Naive thymus-derived CD4-positive, alpha-beta T cell (primary cell): ENCODE measurements around the gene SIRPB2. TPM values are rescaled to one million over a fixed set of nuclear protein-coding genes. Genes with fewer than 3 reads are reported as not detected.

Source experiments
- ATAC-seq: fragments of 150-1000 bp; cut with Tn5 transposase; 2 replicates; pipeline ENCODE4 v1.10.0; 2021; ENCODE audit warnings: mild to moderate bottlenecking, moderate library complexity
- CTCF ChIA-PET: fragments of 350-600 bp; sonication (Branson Sonifier 250); formaldehyde crosslinking; loops from one replicate; lab custom pipeline; 2021; ENCODE audit warnings: antibody characterized with exemption; lab: Charles Lee
- POLR2A ChIA-PET: fragments of 350-600 bp; sonication (Branson Sonifier 250); formaldehyde crosslinking; loops from one replicate; lab custom pipeline; 2021; ENCODE audit warnings: antibody characterized with exemption, inconsistent platforms; lab: Charles Lee
- DNase-seq, 9 donors: peaks; one replicate each; pipeline versions ENCODE4 v3.0.0 to v3.0.0-alpha.2; 2020 to 2022; ENCODE audit warnings: mixed read lengths in 1 of 9
- H3K27ac ChIP-seq: one replicate; pipeline ENCODE4 v1.7.0; 2013; ENCODE audit warnings: mild to moderate bottlenecking, low read depth, low read length, moderate library complexity
- H3K27me3 ChIP-seq, 2 donors: one replicate each; pipeline ENCODE4 v1.7.0; 2013; ENCODE audit warnings: low read length in 2 of 2, mild to moderate bottlenecking in 2 of 2, moderate library complexity in 2 of 2; ENCODE audit not compliant: control insufficient read depth in 2 of 2, insufficient read depth in 2 of 2
- H3K36me3 ChIP-seq, 3 experiments: 1 replicate in 2 of 3; 2 replicates in 1 of 3; pipeline ENCODE4 v1.7.0; 2013; ENCODE audit warnings: low read length in 3 of 3, mild to moderate bottlenecking in 3 of 3, moderate library complexity in 1 of 3; ENCODE audit not compliant: insufficient read depth in 3 of 3, control insufficient read depth in 2 of 3
- H3K4me1 ChIP-seq, 2 donors: one replicate each; pipeline ENCODE4 v1.7.0; 2013; ENCODE audit warnings: low read length in 2 of 2, mild to moderate bottlenecking in 2 of 2, moderate library complexity in 1 of 2; ENCODE audit not compliant: control insufficient read depth in 2 of 2, insufficient read depth in 2 of 2
- H3K4me3 ChIP-seq: 2 replicates; pipeline ENCODE4 v1.7.0; 2013; ENCODE audit warnings: mild to moderate bottlenecking, low read length
- H3K9me3 ChIP-seq, 3 experiments: 1 replicate in 2 of 3; 2 replicates in 1 of 3; pipeline ENCODE4 v1.7.0; 2013; ENCODE audit warnings: low read length in 3 of 3; ENCODE audit not compliant: control insufficient read depth in 2 of 3
- H3K27ac Mint-ChIP-seq, 9 donors: one replicate each; pipeline ENCODE4 v1.8.0; 2020 to 2022; ENCODE audit warnings: mixed read lengths in 9 of 9, mild to moderate bottlenecking in 8 of 9, moderate library complexity in 5 of 9, inconsistent platforms in 2 of 9
- H3K27me3 Mint-ChIP-seq, 5 donors: one replicate each; pipeline ENCODE4 v1.8.0; 2021 to 2022; ENCODE audit warnings: mixed read lengths in 5 of 5, mild to moderate bottlenecking in 1 of 5
- H3K36me3 Mint-ChIP-seq, 5 donors: one replicate each; pipeline ENCODE4 v1.8.0; 2020 to 2022; ENCODE audit warnings: mixed read lengths in 5 of 5, mild to moderate bottlenecking in 3 of 5, inconsistent platforms in 1 of 5
- H3K4me1 Mint-ChIP-seq, 7 donors: one replicate each; pipeline ENCODE4 v1.8.0; 2020 to 2022; ENCODE audit warnings: mixed read lengths in 7 of 7, mild to moderate bottlenecking in 3 of 7, inconsistent platforms in 1 of 7
- H3K4me3 Mint-ChIP-seq, 10 donors: one replicate each; pipeline ENCODE4 v1.8.0; 2020 to 2022; ENCODE audit warnings: mild to moderate bottlenecking in 10 of 10, mixed read lengths in 10 of 10, moderate library complexity in 6 of 10, inconsistent platforms in 2 of 10
- H3K9me3 Mint-ChIP-seq, 11 donors: one replicate each; pipeline ENCODE4 v1.8.0; 2020 to 2022; ENCODE audit warnings: mixed read lengths in 11 of 11, mild to moderate bottlenecking in 4 of 11, inconsistent platforms in 1 of 11, moderate library complexity in 1 of 11
- intact Hi-C, 2 donors: fragments of 100-400 bp; cut with micrococcal nuclease; formaldehyde crosslinking; loops; one replicate each; pipeline ENCODE4 v1.15.1; 2023
- polyA plus RNA-seq, 2 donors: library from polyadenylated mRNA; unstranded; fragments of 300-500 nt; fragmentation: Illumina TruSeq; gene quantifications; one replicate each; pipeline ENCODE4 v1.2.3, GENCODE V29; 2021
- total RNA-seq, 6 experiments: library from RNA in 5 of 6; stranded (reverse) in 5 of 6; gene quantifications; 1 replicate in 5 of 6; 2 replicates in 1 of 6; pipeline ENCODE4 v1.2.3 and lab custom pipeline; 2021 to 2026

SIRPB2 gene
- total and polyA plus RNA-seq, 7 experiments from 2014 or later: 0.07 to 29.0 (median 0.38) TPM; not detected in 2

- no peak for ATAC-seq
- POLR2A ChIA-PET: no interaction called here
- CTCF ChIA-PET: interaction anchor here (0.8 kb wide), 1 partner anchor 16 kb away, joined by 3 read pairs; no protein-coding TSS in a partner anchor
Observed at GRCh38 chr20:1430004-1430451, 61.2 kb downstream of the SIRPB2 start.

GRCh38 chr20:1429143-1429728, 62.0 kb downstream of the SIRPB2 start:
- H3K36me3 ChIP-seq: no peaks in the 10 kb centered on the region
- H3K27me3 ChIP-seq: peaks cover 0 to 4% of the 10 kb centered on the region in 2 donors
- no peak overlapping the region for H3K4me3 ChIP-seq
- peaks cover 0 to 20% (median 0%) of the 10 kb centered on the region in 5 donors for H3K27me3 Mint-ChIP-seq
- H3K9me3 Mint-ChIP-seq: peaks cover 0 to 1% (median 0%) of the 10 kb centered on the region in 11 donors
- intact Hi-C loops: no loop called here
- H3K9me3 ChIP-seq: no peaks in the 10 kb centered on the region
- POLR2A ChIA-PET: no interaction called here
- H3K4me3 Mint-ChIP-seq: no peak overlapping the region
- peaks cover 0 to 19% (median 0%) of the 10 kb centered on the region in 5 donors for H3K36me3 Mint-ChIP-seq
- H3K4me1 ChIP-seq: peaks cover under 1% of the 10 kb centered on the region in 2 donors
- ATAC-seq: no peak
- no peak for DNase-seq
- CTCF ChIA-PET: no interaction called here
- H3K27ac Mint-ChIP-seq: no peak overlapping the region
- peaks cover 3 to 39% (median 8%) of the 10 kb centered on the region in 7 donors for H3K4me1 Mint-ChIP-seq
- no peak overlapping the region for H3K27ac ChIP-seq

More at GRCh38 chr20:1430004-1430451, 61.2 kb downstream of the SIRPB2 start:
- H3K4me3 Mint-ChIP-seq: no peak overlapping the region
- H3K9me3 Mint-ChIP-seq: peaks cover 0 to 2% (median 0%) of the 10 kb centered on the region in 11 donors
- Histone ChIP-seq H3K9me3 (no peaks in the 10 kb centered on the region), H3K4me3 (no peak overlapping the region), H3K27me3 (peaks cover 0 to 3% of the 10 kb centered on the region in 2 donors), H3K27ac (no peak overlapping the region), H3K36me3 (no peaks in the 10 kb centered on the region), H3K4me1 (peaks cover 7 to 8% of the 10 kb centered on the region in 2 donors)
- intact Hi-C loops: no loop called here
- H3K27ac Mint-ChIP-seq: no peak overlapping the region
- H3K36me3 Mint-ChIP-seq: peaks cover 0 to 23% (median 0%) of the 10 kb centered on the region in 5 donors
- H3K4me1 Mint-ChIP-seq: peaks cover 7 to 47% (median 16%) of the 10 kb centered on the region in 7 donors
- peaks cover 0 to 24% (median 0%) of the 10 kb centered on the region in 5 donors for H3K27me3 Mint-ChIP-seq
- DNase-seq: no peak

GRCh38 chr20:1427457-1428054, 63.7 kb downstream of the SIRPB2 start:
- ChIA-PET CTCF (interaction anchor here (1.1 to 1.4 kb wide), 2 partner anchors 9 to 11 kb away, joined by 4 read pairs; no protein-coding TSS in a partner anchor), POLR2A (interaction anchor here (1.2 kb wide), 1 partner anchor 13 kb away, joined by 3 read pairs; no protein-coding TSS in a partner anchor)
- peaks cover 0 to 4% of the 10 kb centered on the region in 2 donors for H3K27me3 ChIP-seq
- Mint-ChIP-seq H3K9me3 (peaks cover 0 to 5% (median 0%) of the 10 kb centered on the region in 11 donors), H3K4me3 (no peak overlapping the region), H3K27ac (no peak overlapping the region), H3K36me3 (peaks cover 0 to 12% (median 0%) of the 10 kb centered on the region in 5 donors), H3K4me1 (peaks cover 7 to 37% (median 10%) of the 10 kb centered on the region in 7 donors), H3K27me3 (peaks cover 0 to 22% (median 0%) of the 10 kb centered on the region in 5 donors)
- H3K27ac ChIP-seq: no peak overlapping the region
- H3K36me3 ChIP-seq: no peaks in the 10 kb centered on the region
- H3K4me3 ChIP-seq: no peak overlapping the region
- H3K4me1 ChIP-seq: no peaks in the 10 kb centered on the region
- intact Hi-C loops: no loop called here
- no peak for ATAC-seq
- no peaks in the 10 kb centered on the region for H3K9me3 ChIP-seq
- DNase-seq: no peak

GRCh38 chr20:1426231-1426849, 64.9 kb downstream of the SIRPB2 start:
- Histone ChIP-seq H3K9me3 (no peaks in the 10 kb centered on the region), H3K36me3 (no peaks in the 10 kb centered on the region), H3K4me3 (no peak overlapping the region), H3K27me3 (peaks cover 0 to 4% of the 10 kb centered on the region in 2 donors), H3K4me1 (no peaks in the 10 kb centered on the region), H3K27ac (no peak overlapping the region)
- Mint-ChIP-seq H3K27me3 (peaks cover 0 to 15% (median 0%) of the 10 kb centered on the region in 5 donors), H3K4me3 (peak overlapping the region in 1 of 10 donors; percentile 58), H3K36me3 (peaks cover 0 to 7% (median 4%) of the 10 kb centered on the region in 5 donors), H3K27ac (peak overlapping the region in 1 of 9 donors; percentile 73), H3K9me3 (peaks cover 0 to 11% (median 2%) of the 10 kb centered on the region in 11 donors), H3K4me1 (peaks cover 8 to 28% (median 11%) of the 10 kb centered on the region in 7 donors)
- no peak for ATAC-seq
- ChIA-PET POLR2A (interaction anchor here (0.7 kb wide), 1 partner anchor 177 kb away, joined by 5 read pairs; no protein-coding TSS in a partner anchor), CTCF (interaction anchor here (1.1 to 1.4 kb wide), 2 partner anchors 10 to 12 kb away, joined by 4 read pairs; no protein-coding TSS in a partner anchor)
- intact Hi-C loops: no loop called here
- no peak for DNase-seq

Other genes with a start within 250 kb of the SIRPB2 start
- 10 to 100 TPM in 4 of 5 experiments, 1 to 10 TPM in 1; 7.3 to 43.4 (median 22.5) TPM for gene SNPH, start 225.1 kb downstream of the SIRPB2 start, total RNA-seq
- 10 to 100 TPM in 1 of 2 donors, 1 to 10 TPM in 1; 6.0 to 16.7 TPM for gene SNPH, start 225.1 kb downstream of the SIRPB2 start, polyA plus RNA-seq
- 1 to 10 TPM; 1.0 to 3.6 (median 1.4) TPM for gene SDCBP2, start 162.3 kb downstream of the SIRPB2 start, total RNA-seq
- 1 to 10 TPM; 1.3 to 1.9 TPM for gene SDCBP2, start 162.3 kb downstream of the SIRPB2 start, polyA plus RNA-seq
- 100 to 1,000 TPM in 2 of 5 experiments, 10 to 100 TPM in 3; 74.5 to 253 (median 93.1) TPM for gene FKBP1A, start 98.4 kb downstream of the SIRPB2 start, total RNA-seq
- 10 to 100 TPM; 46.5 to 46.7 TPM for gene FKBP1A, start 98.4 kb downstream of the SIRPB2 start, polyA plus RNA-seq
- gene NSFL1C, start 24.6 kb downstream of the SIRPB2 start, total RNA-seq: 10 to 100 TPM; 59.3 to 80.0 (median 64.7) TPM
- gene NSFL1C, start 24.6 kb downstream of the SIRPB2 start, polyA plus RNA-seq: 10 to 100 TPM; 80.4 to 81.8 TPM
- 1 to 10 TPM in 1 of 5 experiments, under 1 TPM in 4; 0.16 to 1.9 (median 0.34) TPM for gene SIRPD, start 66.3 kb upstream of the SIRPB2 start, total RNA-seq
- not detected for gene SIRPD, start 66.3 kb upstream of the SIRPB2 start, polyA plus RNA-seq
- gene SIRPB1, start 128.6 kb upstream of the SIRPB2 start, total RNA-seq: 10 to 100 TPM in 3 of 5 experiments, 1 to 10 TPM in 2; 4.6 to 28.2 (median 11.9) TPM
- gene SIRPB1, start 128.6 kb upstream of the SIRPB2 start, polyA plus RNA-seq: 1 to 10 TPM; 2.2 to 7.9 TPM
- 10 to 100 TPM; 25.6 to 71.7 (median 50.2) TPM for gene SIRPG, start 166.4 kb upstream of the SIRPB2 start, total RNA-seq
- gene SIRPG, start 166.4 kb upstream of the SIRPB2 start, polyA plus RNA-seq: 100 to 1,000 TPM; 197 to 198 TPM